Activated T-cell treated with anti-CD3 and anti-CD28 coated beads for 4 hours (primary cell): ENCODE results near the gene HLA-DQB1.
"Not testable (repeated sequence)": the region's sequence is repeated elsewhere in the genome, so short reads cannot be mapped to it uniquely, and the experiment has no call there.

Experiments used
- DNase-seq: peaks from one replicate; pipeline ENCODE4 v3.0.0-alpha.2; 2020

Gene HLA-DQB1

DNA sequence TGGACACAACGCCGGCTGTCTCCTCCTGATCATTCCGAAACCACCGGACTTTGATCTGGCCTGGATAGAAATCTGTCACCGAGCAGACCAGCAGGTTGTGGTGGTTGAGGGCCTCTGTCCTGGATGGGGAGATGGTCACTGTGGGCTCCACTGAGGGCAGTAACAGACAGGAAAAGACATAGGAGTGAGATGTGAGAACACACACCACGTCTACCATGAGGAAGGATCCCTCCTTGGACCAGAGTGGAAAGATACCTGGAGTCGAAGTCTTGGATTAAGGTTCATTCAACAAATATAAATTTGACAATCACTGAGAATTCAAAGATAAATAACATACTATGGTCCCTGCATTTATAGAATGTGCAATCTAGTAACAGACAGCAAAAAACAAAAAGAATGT is 4.4 kb downstream of the HLA-DQB1 start:
- no peak for DNase-seq

- no peak for DNase-seq
Measured at GRCh38 chr6:32659856-32660595, 6.4 kb downstream of the HLA-DQB1 start.

DNA sequence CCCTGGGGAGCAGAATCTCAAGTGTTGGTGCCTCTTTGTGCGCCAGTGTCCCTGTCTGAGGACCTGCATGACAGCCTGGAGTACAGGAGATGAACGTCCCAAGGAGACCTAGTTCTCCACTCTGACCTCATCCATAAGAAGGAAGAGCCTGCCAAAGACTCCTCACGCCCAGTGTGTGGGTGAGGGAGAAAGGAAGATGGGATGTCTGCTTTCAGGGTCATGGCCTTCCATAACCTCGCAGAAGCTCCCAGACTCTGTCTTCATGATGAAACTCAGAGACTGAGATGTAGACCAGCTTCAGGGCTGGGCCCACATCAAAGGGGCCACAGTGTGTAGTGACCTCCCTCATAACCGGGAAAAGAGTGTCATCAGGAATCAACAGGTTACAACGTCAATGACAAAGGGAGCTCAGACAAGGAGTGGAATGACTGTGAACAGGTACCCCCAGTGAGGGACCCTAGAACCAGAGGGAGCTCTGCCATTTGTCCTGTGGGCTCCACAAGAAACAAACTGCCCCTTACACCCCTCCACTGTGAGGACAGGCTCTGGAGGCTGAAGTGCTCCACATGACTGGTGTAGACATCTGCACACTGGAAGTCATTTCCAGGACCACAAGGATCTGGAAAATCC is 8.1 kb downstream of the HLA-DQB1 start:
- no peak for DNase-seq

- not testable (repeated sequence) for DNase-seq
Measured at GRCh38 chr6:32657819-32658218, 8.6 kb downstream of the HLA-DQB1 start.

GRCh38 chr6:32657329-32657728 is 9.1 kb downstream of the HLA-DQB1 start:
- not testable (repeated sequence) for DNase-seq

- no peak for DNase-seq
Measured at GRCh38 chr6:32655203-32655710, 11.2 kb downstream of the HLA-DQB1 start.

- DNase-seq: no peak
Measured at GRCh38 chr6:32645047-32645703, 21.3 kb downstream of the HLA-DQB1 start.

DNA sequence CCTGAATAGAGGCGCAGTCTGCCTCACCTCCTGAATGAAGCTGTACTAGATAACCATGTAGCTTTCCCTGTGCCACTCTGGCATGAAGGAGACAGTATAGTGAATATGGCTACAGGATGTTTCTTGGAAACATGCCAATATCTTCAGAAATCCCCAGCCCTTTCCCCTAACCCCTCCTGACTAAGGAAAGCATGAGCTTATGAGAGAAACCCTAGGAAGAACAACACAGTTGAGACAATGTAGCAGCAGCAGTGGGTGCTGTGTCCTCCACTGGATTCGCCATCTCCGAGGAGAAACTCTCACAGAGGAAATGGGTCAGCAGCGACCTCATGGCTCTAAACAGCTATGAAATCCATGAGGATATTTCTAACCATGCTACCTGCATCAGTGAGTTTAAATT is 22.6 kb downstream of the HLA-DQB1 start:
- DNase-seq: no peak

- DNase-seq: no peak
Measured at GRCh38 chr6:32642720-32643106, 23.7 kb downstream of the HLA-DQB1 start.

DNA sequence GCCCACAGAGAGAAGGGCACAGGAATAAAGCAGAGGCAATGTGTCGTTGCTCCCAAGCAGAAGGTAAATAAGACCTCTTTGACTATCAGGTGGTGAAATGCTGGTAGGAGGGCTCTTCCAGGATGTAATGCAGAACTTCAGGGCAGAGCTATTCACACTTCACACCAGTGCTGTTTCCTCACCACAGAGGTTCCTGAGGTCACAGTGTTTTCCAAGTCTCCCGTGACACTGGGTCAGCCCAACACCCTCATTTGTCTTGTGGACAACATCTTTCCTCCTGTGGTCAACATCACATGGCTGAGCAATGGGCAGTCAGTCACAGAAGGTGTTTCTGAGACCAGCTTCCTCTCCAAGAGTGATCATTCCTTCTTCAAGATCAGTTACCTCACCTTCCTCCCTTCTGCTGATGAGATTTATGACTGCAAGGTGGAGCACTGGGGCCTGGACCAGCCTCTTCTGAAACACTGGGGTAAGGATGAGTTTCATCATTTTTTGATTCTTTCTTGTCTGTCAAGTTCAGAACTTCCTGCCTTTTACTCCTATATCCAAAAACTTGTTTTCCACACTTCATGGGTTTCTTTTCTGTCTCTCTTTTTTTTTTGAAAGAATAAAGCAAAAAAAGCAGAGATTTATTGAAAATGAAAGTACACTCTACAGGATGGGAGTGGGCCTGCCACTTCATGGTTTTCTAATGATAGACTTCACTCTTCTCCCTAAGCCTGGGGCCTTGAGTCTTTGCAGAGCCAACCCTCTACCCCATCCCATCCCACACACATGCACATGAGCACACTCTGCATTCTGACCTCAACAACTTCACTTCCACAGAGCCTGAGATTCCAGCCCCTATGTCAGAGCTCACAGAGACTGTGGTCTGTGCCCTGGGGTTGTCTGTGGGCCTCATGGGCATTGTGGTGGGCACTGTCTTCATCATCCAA is 24.4 kb downstream of the HLA-DQB1 start:
- not testable (repeated sequence) for DNase-seq

GRCh38 chr6:32641122-32641521 is 25.3 kb downstream of the HLA-DQB1 start:
- no peak for DNase-seq

DNA sequence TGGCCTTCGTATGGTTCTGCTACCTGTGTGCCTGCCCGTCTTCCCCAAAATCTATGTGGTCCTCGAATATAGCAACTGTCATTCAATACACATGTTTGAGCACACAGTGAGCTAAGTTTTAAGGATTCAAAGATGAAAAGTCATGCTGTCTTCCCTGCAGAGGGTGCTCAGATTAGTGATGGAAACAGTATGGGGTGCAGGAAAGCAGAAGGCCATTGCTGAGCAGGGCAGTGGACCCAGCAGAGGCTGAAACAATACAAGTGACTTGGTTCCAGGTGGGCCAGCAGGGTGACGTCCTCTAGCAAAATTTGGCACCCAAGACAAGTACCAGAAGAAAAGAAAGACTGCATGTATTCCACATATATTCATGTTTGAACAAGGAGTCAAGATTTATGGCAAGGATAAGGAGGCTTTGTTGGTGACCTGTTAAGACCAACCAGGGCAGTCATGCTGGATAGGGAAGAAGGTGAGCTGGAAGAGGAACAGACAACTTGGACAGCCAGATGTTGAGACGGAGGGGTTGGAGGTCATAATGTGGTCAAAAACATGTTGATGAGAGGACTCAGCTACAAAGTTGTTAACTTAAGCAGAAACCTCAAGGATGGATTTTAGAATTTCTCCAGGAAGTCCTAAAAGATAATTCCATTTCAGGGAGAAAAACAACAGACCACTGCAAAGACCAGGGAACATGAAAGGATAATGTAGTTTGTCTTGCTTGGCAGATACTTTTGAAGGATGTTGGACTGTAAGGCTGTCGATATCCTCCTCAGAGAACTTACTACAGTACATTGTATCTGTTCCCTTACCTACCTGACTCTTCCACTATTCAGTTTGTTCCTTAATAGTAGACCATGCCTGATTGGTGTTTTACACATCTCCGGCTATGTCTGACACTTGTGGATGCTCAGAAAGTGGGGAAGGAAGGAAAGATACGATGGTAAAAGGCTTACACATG is 26.7 kb downstream of the HLA-DQB1 start:
- DNase-seq: no peak

GRCh38 chr6:32638532-32639219 is 27.8 kb downstream of the HLA-DQB1 start:
- DNase-seq: no peak

- DNase-seq: no peak
Measured at GRCh38 chr6:32637883-32638282, 28.6 kb downstream of the HLA-DQB1 start.

DNA sequence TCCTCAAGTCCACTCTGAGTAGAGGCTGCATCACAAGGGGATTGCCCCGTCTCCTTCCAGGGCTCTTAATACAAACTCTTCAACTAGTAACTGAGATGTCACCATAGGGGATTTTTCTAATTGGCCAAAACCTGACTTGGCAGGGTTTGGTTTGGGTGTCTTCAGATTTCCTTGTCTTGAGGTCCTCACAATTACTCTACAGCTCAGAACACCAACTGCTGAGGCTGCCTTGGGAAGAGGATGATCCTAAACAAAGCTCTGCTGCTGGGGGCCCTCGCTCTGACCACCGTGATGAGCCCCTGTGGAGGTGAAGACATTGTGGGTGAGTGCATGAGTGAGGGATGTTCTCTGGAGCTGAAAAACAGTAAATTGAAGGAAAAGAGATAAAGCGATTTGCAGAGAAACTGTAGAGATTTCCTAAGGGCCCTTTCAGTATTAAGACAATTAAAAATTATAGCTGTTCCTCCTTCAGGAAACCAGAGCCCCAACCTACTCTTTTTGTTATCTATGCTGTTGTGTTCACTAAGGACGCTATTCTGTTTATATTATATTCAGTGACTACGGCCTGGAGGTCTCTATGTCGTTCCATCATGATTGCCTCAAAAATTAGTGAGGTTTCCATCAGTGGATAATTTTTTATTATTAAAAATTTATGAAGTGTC is 29.1 kb downstream of the HLA-DQB1 start, which contains the start of gene HLA-DQA1:
Gene HLA-DQA1 (plus strand): TSS at position 188 of the 662 bp plus-strand sequence. CDS start 53 bp downstream, at position 241.
- no peak for DNase-seq

GRCh38 chr6:32635526-32636123 is 30.8 kb downstream of the HLA-DQB1 start:
- no peak for DNase-seq

DNA sequence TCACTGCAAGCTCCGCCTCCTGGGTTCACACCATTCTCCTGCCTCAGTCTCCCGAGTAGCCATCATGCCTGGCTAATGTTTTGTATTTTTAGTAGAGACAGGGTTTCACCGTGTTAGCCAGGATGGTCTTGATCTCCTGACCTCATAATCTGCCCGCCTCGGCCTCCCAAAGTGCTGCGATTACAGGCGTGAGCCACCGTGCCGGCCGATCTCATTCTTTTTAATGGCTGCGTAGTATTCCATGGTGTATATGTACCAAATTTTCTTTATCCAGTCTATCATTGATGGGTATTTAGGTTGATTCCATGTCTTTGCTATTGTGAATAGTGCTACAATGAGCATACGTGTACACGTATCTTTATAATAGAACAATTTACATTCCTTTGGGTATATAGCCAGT is 36.7 kb downstream of the HLA-DQB1 start:
- DNase-seq: not testable (repeated sequence)

DNA sequence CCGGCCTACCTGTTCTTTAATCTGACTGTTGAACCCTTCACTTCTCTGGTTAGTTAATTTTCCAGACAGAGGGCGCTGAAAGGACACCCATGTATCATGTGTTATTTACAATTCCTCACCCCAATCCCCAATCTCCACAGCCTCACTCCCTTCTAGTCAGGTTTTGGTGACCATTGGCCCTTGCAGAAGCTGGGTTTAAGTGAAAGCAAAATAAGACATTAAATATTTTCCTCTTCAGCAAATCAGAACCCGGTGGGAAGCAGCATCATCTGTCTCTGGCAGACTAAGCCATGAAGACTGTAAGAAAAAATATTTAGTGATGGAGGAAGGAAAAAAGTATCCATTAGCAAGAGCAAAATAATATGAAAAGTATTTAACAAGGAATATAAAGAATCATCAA is 38.6 kb downstream of the HLA-DQB1 start:
- no peak for DNase-seq

DNA sequence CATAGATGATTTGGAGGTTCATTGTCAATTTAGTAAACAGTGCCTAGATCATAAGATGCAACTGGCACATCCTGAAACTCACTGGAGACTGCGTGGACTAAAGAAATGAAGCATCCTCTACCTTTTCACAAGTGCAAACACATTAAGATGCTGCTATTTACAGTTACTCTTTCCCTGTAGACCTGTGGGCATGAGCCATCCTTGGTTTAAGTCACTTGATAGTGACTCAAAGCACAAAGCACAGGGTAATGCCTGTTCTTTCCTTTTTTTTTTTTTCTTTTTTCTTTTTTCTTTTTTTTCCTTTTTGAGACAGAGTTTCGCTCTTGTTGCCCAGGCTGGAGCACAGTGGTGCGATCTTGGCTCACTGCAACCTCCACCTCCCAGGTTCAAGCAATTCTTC is 39.2 kb downstream of the HLA-DQB1 start:
- DNase-seq: no peak

DNA sequence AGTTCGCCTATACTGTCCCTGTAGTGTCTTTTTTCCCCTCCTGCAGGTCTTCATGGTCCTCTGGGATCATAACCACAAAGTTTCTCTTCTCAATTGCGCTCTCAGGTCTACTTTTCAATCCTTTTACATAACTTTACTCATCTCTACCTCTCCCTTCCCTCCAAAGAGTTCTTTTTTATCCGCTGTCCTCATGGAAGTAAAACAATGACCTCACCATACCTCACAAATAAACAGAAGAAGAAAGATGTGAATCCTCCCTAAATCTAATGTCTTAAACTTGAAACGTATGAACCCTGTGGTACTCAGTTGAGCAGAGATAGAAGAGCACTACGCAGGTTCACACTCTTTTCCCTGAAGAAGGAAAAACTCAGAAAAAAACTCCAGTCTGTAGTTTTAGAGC is 41.3 kb downstream of the HLA-DQB1 start:
- DNase-seq: no peak
